Psoas muscle (tissue), 8 donors: ENCODE measurements around the gene NPLOC4. TPM values are rescaled to one million over a fixed set of nuclear protein-coding genes. Genes with fewer than 3 reads are reported as not detected.

Source experiments
- ATAC-seq, 4 donors: fragments of 200-7000 bp; cut with Tn5 transposase; one replicate each; pipeline ENCODE4 v1.9.1; 2020; ENCODE audit warnings: moderate library complexity in 3 of 4, mild to moderate bottlenecking in 2 of 4
- DNase-seq, 2 donors: peaks; one replicate each; pipeline ENCODE4 v3.0.0-alpha.2; 2020
- H3K27ac ChIP-seq: fragments of 200-600 bp; one replicate; pipeline ENCODE4 v1.8.0; 2022
- H3K27me3 ChIP-seq, 3 donors: fragments of 200-600 bp in 1 of 3; one replicate each; pipeline versions ENCODE4 v1.6.1 to v1.8.0; 2013 to 2022; ENCODE audit warnings: low read length in 2 of 3, mild to moderate bottlenecking in 2 of 3, moderate library complexity in 1 of 3; ENCODE audit not compliant: insufficient read depth in 3 of 3
- H3K36me3 ChIP-seq, 2 donors: fragments of 200-600 bp in 1 of 2; one replicate each; pipeline versions ENCODE4 v1.6.1 to v1.8.0; 2013 to 2022; ENCODE audit warnings: low read depth in 1 of 2, mild to moderate bottlenecking in 1 of 2, moderate library complexity in 1 of 2; ENCODE audit not compliant: insufficient read depth in 1 of 2
- H3K4me1 ChIP-seq: fragments of 200-600 bp; one replicate; pipeline ENCODE4 v1.8.0; 2022
- H3K4me3 ChIP-seq: fragments of 200-600 bp; one replicate; pipeline ENCODE4 v1.8.0; 2022; ENCODE audit warnings: mild to moderate bottlenecking
- H3K9me3 ChIP-seq: fragments of 200-600 bp; one replicate; pipeline ENCODE4 v1.8.0; 2022
- CTCF ChIP-seq: fragments of 200-600 bp; IDR thresholded peaks from one replicate; pipeline ENCODE4 v1.8.0; 2022; ENCODE audit warnings: antibody characterized with exemption
- WGBS, 3 donors: extraction: QIAGEN DNeasy Blood & Tissue Kit; methylation state at CpG; one replicate each; pipeline versions ENCODE4 v1.1.6 to v1.1.7; 2013; 5-methylcytosine and 5-hydroxymethylcytosine counted together
- intact Hi-C, 2 donors: fragments of 100-400 bp; cut with DNase I; formaldehyde crosslinking; loops; one replicate each; pipeline versions ENCODE4 v1.11.0 to v1.14.2; 2022
- polyA plus RNA-seq, 3 donors: library from polyadenylated mRNA; stranded (reverse); fragments of 200-250 nt; gene quantifications; one replicate each; pipeline ENCODE4 v1.2.3, GENCODE V29; 2013
- total RNA-seq, 4 donors: library from RNA; stranded (reverse); fragmentation: NEBNext Ultra II Directional in 2 of 4; extraction: Animal tissue kit (Norgen Biotek cat#: 25700) in 2 of 4; gene quantifications; one replicate each; pipeline versions ENCODE4 v1.2.1 to v1.2.4, GENCODE V29; 2021 to 2023
- donor health status: healthy with polysubstance abuse.
- donor health status: DM: no; HTN: no; CAD: no; lungs with moderate emphysema.
- donor health status: Bipolar disorder and iron deficiency.
- donor health status: healthy.
- donor health status: DM: yes; HTN: yes; CAD: no.
- donor health status: DM: no; HTN: no; CAD: no.
- donor health status: DM: no; HTN: no; CAD: no.
- donor health status: DM: yes; HTN: yes; CAD: no.

NPLOC4 gene
- total and polyA plus RNA-seq, 7 donors = 87.3 to 414 (median 204) TPM

GRCh38 chr17:81581758-81582157 is 55.2 kb downstream of the NPLOC4 start:
- H3K27ac ChIP-seq = no peak overlapping the region
- DNase-seq (no peak), ATAC-seq (peak; percentile 32 to 69 (median 40))
- H3K4me1 ChIP-seq = peaks cover 11% of the 10 kb centered on the region
- H3K9me3 ChIP-seq = no peaks in the 10 kb centered on the region
- intact Hi-C loops = no loop called here
- H3K27me3 ChIP-seq = no peaks in the 10 kb centered on the region
- no peak for TF ChIP-seq CTCF
- H3K36me3 ChIP-seq = peaks cover 7 to 82% of the 10 kb centered on the region in 2 donors
- WGBS, 3 donors = 44 to 80% (median 47%) methylated on average over 8 of the region's 8 CpGs
- no peak overlapping the region for H3K4me3 ChIP-seq

- DNase-seq = no peak
Observed at GRCh38 chr17:81580481-81580880, 56.4 kb downstream of the NPLOC4 start.

GRCh38 chr17:81579821-81580321 is 57.0 kb downstream of the NPLOC4 start:
- 92 to 93% (median 92%) methylated on average over 10 of the region's 10 CpGs for WGBS, 3 donors
- DNase-seq (no peak), ATAC-seq (no peak)
- peaks cover 7 to 81% of the 10 kb centered on the region in 2 donors for H3K36me3 ChIP-seq
- no peak overlapping the region for H3K27ac ChIP-seq
- H3K27me3 ChIP-seq = no peaks in the 10 kb centered on the region
- peaks cover 15% of the 10 kb centered on the region for H3K4me1 ChIP-seq
- H3K9me3 ChIP-seq = no peaks in the 10 kb centered on the region
- no peak overlapping the region for H3K4me3 ChIP-seq
- TF ChIP-seq CTCF = no peak
- intact Hi-C loops = no loop called here

More at GRCh38 chr17:81580481-81580880, 56.4 kb downstream of the NPLOC4 start:
- Histone ChIP-seq H3K27me3 (no peaks in the 10 kb centered on the region), H3K4me1 (peaks cover 15% of the 10 kb centered on the region), H3K36me3 (peaks cover 7 to 80% of the 10 kb centered on the region in 2 donors), H3K27ac (no peak overlapping the region), H3K9me3 (no peaks in the 10 kb centered on the region), H3K4me3 (no peak overlapping the region)
- no peak for ATAC-seq
- no peak for TF ChIP-seq CTCF
- WGBS, 3 donors = 92 to 94% (median 93%) methylated on average over 6 of the region's 6 CpGs
- intact Hi-C loops = no loop called here

- DNase-seq (no peak), ATAC-seq (no peak)
- Histone ChIP-seq H3K27me3 (no peaks in the 10 kb centered on the region), H3K36me3 (peaks cover 7 to 81% of the 10 kb centered on the region in 2 donors), H3K4me3 (no peak overlapping the region), H3K4me1 (peaks cover 15% of the 10 kb centered on the region), H3K27ac (no peak overlapping the region), H3K9me3 (no peaks in the 10 kb centered on the region)
- TF ChIP-seq CTCF = no peak
- intact Hi-C loops = no loop called here
- WGBS, 3 donors = 83 to 94% (median 90%) methylated on average over 6 of the region's 6 CpGs
Observed at GRCh38 chr17:81579298-81579697, 57.6 kb downstream of the NPLOC4 start.
